ENCODE measurements around the gene LIPC.

LIPC gene

DNA sequence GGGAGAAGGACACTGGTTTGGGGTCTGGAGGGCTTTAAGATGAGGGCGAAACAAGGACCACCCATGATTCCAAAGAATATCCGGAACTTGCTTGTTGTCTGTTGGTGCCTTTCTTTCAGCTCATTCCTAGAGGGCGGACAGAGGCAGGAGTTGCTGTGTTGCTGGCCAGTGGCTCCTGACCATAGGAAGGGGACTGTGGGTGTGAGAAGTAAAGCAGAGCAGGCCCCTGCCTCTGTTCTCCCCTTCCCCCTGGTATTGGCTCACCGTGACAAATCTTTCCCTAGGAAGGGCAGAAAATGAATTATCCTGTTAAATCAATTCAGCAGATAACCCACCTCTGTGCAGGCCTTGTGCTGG lies 89.1 kb downstream of the LIPC start:
- DNase-seq = no peak

DNA sequence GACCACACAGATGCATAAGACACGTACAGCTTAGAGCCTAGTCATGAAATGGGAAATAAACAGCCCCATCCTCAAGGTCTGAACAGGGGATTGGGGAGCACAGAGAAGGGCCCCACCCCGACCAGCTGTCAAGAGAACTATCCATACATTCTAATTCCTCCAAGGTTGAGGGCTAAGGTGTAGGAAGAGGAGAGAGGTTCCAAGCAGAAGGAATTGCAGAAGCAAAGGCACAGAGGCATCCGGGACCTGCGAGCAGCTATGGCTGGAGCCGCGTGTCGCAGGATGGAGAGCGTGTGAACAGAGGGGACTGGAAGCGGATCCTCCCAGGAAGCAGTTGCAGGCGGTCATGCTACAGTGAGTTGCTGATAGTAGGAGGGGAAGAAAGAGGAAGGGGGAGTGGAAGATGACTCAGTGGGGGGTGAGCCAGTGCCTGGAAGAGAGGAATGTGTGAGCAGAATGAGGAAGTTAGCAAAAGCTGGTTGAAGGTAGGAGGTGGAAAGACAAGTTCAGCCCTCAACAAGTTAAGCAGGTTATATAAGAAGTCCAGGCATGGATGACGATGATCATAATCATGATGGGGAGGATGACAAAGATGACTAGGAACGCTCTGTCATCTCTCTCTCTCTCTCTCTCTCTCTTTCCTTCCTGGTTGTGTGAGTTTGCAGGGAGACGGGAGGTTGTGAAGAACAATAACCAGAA lies 89.7 kb downstream of the LIPC start:
- no peak for DNase-seq

DNA sequence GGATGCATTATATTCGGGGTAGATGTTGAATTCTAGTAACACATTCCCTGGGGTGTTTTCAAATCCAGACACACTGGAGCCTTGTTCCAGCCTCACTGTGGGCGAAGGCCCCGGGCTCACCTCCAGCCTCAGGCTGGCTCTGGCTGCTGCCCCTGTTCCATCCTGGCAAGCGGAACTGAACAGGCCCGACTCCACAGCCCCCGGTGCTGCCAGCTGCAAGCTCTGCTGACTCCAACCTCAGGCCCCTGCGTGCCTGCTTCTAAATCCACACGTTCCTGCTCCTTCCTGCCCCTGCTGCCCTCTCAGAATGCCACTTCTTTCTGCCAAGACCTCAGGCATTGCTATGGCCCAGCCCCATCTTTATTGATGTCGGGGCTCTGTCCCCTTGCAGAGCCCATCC lies 90.6 kb downstream of the LIPC start:
- peak; percentile 72 for DNase-seq

DNA sequence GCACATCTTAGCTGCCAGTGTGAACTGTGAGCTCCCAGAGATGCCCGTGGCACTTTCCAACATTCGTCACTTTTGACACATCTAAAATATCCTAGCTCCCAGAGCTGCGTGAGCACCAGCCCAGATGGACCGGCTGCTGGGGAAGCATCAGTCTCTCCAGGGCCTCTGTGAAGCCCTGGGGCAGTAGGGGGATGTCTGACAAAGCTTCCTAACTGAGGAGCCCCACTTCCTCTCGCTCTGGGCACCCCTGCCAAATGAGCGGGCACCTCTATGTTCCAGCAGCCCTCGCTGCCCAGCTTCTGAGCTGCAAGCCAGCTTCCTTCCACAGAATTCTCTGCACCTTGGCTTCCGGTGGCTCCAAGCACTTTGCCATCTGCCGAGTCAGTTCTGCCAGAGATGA lies 91.1 kb downstream of the LIPC start:
- DNase-seq = peak; percentile 51

DNA sequence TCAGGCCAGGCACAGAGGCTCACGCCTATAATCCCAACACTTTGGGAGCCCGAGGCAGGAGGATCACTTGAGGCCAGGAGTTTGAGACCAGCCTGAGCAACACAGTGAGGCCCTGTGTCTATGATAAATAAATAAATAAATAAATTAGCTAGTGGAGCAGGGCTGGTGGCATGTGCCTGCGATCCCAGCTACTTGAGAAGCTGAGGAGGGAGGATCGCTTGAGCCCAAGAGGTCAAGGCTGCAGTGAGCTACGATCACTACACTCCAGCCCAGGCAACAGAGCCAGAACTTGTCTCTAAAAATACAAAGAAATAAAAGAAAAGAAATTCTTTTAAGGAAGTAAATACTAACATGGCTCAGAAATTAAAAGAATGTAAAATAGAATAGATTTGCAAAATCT lies 91.8 kb downstream of the LIPC start:
- DNase-seq = no peak

DNA sequence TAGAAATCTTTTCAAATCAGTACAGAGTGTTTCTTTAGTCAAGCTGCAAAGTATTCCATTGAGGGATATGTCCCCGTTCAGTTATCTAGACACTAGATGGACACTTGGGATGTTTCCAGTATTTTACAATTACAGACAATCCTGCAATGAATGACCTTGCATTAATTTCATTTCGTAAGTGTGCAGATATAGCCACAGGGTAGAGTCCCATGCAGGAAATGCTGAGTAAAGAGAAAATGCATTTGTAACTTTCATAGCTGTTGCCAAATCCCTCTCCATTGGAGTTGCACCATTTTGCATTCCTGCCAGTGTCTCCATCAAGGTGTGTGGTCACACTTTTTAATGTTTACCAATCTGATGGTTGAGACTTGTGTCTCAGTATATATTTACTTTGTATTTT lies 92.5 kb downstream of the LIPC start:
- no peak for DNase-seq

DNA sequence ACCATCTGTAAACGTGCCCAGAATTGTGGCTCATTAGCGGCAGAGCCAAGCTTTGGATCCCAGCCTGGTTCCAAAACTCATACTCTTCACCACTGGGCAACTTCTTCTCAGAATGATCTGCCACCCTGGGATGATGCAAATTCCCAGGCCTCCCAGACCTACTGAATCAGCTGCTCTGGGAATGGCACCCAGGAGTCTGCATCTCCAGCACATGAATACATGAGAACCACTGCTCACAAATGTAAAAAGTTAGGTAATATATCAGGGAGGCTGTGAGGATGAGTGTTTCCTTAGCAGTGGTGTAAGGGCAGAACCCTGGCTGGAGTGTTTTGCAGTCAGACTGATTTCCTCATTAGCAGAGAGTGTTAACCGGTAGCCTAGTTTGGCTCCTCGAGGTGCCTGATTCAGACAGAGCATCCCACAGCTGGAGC lies 94.2 kb downstream of the LIPC start:
- DNase-seq = no peak

DNA sequence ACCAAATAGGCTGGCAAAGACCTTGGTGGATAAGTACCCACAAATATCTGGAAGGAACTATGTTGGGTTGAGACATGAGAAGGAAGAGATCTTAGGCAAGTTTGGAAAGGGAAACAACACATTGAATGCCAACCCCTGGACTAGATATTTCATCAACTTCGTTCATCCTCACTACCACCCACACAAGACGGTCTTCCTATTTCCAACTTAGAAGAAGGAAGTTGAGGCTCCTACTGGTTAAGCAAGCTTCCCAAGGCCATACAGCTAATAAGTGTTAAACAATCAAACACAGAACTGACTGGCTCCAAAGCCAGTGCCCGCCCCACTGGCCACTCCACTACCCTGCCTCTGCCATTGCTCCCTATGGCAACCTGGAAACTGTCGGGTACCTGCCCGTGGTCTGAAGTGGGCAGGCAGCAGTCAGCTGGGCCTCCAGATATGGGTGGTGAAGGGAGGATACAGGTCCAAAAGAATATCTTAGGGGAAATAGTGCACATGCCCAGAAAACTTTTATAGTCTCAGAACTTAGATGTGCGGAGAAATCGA lies 94.9 kb downstream of the LIPC start:
- DNase-seq = peak; percentile 27

DNA sequence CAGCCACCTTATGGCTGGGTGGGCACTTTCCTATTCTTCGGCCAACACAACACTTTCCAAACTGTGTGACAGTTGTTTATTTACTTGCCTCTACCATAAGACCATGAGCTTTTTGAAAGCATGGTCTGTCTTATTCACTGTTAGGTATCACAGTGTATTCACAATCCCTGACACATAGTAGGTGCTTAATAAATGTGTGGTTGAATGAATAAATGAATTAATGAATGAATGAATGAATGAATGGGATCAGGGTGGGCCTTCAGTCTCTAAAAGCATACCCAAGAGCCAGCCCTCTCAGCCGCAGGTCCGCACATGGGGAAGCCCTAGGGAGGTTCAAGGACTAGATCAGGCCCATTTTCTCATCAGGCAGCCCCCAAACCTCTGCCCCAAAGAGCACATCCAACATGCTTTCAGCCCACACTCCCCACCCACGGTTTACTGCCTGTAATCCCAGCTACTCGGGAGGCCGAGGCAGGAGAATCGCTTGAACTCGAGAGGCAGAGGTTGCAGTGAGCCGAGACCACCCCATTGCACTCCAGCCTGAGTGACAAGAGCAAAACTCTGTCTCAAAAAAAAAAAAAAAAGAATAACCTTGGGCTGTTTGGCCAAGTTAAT lies 95.9 kb downstream of the LIPC start:
- DNase-seq = no peak

DNA sequence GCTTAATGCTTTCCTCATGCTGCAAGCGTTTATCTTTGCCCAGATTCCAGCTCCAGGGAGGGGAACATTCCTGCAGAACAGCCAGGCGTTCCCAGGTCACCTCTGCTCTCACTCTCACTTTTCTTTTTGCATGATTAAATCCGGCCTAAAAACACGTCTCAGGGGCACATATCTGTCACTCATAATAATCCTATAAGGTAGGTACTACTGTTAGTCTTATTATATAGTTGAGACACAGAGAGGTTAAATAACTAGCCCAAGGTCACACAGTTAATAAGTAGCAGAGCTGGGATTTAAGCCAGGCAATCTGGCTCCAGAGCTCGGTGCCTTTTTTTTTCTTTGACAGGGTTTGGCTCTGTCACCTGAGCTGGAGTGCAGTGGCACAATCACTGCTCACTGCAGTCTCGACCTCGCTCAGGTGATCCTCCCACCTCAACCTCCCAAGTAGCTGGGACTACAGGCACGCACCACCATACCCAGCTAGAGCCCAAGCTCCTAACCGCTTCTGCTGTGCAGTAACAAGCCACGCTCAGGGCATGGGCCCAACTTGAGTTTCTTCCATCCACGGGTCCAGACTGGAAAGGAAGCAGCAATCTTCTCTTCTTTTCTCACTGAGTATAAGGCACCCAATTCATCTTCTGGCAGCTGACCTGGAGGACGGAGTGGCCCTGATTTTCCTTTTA lies 96.5 kb downstream of the LIPC start:
- no peak for DNase-seq

DNA sequence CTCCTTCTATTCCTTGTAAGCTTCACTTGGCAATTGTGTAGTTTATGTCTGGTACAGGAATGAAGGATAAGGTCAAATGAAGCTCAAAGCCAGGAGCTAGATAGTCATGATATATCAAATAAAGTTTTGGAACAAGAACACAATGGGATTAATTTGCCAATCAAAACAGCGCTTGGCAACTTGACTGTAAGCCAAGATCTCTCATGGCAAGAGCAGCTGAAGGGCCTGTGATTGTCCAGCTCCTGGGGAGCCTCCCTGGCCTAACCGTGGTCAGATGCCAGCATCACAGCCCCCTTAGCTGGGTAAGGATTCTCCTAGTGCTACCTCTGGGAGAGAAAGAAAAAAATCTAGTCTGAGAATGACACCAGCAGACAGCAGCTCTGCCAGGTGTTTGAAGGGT lies 97.2 kb downstream of the LIPC start:
- no peak for DNase-seq

DNA sequence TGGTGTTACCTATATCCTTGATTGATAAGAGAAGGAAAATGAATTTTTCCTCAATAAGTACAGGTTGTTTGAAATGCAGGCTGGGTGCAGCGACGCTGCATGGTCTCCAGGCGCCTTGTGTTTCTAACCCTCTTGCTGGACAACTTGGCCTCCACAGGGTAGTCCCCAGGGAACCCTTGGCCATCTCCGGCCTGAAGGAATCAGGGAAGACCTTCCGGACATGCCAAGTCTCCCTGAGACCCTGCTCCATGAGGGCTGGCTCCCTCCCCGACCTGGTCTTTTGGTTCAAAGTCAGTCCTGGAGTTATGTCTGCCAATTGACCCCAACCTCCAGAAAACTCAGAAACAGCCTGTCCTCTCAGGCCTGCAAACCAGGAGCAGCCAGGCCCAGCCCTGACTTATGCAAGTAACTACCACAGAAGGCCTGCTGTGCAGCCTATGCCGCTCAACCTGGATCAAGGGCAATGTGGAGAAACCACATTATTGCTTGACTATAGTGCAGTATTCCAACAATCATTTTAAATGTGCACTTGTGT lies 98.3 kb downstream of the LIPC start:
- DNase-seq = no peak

DNA sequence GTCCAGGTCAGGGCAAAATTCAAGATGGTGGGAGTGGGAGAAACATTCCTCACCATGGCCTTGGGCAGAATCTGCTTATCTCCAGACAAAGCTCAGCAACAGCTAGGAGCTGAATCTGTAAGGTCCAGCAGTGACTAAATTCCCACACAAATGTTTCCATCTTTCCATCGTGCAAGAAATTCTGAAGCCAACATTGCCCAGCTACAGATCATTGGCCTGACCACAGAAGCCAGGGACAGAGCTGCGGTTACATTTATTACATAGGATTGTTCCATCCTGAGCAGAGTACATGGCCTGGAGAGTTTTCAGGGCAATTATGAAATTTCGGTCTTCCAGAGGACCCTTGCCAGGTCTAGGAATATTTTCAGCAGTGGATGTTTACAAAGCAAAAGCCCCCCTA lies 100.3 kb downstream of the LIPC start:
- no peak for DNase-seq

DNA sequence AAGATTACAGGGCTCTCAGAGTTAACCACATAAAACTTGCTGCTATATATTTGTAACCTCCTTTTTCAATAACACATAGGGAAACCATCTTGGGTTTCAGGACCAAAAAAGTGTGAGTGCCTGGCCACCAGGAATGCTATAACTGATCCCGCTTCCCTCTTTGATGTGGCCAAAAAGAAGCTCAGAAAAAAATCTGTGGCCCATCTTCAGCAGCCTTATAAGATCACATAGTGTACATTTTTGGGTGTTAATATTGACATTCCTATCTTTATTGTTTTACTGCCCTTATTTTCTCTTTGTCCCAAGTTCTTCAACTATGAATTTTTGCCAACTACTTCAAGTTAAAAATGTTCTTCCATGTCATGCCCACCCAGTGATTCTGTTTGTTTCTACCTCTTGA lies 102.8 kb downstream of the LIPC start:
- no peak for DNase-seq

DNA sequence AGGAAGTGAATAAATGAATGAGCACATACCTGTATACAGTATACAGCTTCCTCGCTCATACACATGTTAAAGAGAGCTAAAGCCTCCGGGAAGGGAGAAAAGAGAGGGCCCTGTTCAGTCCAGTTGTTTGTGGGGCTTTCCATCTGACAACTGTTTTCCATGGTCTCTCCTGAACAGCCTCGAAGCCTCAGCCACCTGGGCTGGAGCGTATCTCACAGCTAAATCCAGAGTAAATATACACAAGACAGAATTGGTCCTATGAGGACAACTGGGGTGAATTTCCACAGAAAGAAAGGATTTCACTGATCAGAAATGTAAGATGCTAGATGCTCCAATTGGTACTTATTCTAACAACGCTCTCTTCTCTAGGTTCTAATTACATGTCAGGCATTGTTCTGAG lies 103.5 kb downstream of the LIPC start:
- no peak for DNase-seq

DNA sequence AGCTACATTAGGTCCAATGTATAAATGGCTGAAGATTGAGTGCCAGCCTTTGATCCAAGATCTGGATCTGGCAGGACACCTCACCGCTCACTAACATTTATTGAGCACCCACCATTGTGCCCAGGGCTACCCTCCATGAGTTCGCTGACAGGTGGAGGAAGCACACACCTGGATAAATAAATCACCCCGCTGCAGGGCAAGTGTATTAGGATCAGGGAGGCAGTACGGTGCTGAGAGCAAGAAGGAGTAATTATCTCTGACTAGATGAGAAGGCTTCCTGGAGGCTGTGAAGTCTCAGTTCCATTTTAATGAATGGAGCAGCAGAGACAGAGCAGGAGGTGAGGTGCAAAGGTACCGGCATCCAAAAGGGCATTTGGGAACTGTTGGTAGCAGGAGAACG lies 104.1 kb downstream of the LIPC start:
- DNase-seq = no peak

DNA sequence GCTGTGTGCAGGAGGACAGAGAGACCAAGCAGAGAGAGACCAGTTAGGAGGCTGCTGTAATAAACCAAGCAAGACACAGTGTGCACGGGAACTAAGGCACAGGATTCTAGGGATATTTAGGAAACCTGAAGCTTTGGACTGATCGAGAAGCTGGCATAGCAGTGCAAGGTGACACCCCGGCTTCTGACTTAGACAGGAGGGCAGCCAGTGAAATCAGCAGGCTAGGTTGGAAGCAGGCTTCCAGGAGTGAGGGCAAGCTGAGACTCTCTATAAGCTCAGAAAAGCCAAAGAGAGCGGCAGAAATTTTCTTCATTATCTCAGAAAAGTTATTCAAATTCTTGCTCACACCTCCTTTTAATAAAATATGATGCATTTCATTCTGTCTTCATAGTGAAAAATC lies 104.6 kb downstream of the LIPC start:
- no peak for DNase-seq

DNA sequence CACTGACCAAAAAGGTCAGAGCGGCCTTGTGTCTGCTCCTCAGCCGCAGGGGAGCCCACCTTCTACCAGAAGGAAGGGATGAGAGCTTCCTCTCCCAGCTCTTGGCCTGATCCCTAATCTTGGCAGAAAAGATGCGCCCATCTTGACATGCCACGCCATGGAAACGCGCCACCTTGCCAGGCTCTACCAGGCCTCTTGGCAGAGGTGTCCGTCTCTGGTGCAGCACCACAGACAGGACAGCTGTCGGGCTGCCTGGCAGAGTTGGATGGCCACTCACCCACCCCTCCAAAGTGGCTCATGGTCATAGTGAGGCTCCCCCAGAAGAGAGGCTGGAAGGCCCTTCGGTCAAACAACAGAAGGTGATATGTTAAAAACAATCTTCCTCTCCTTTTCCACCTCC lies 105.2 kb downstream of the LIPC start:
- no peak for DNase-seq

DNA sequence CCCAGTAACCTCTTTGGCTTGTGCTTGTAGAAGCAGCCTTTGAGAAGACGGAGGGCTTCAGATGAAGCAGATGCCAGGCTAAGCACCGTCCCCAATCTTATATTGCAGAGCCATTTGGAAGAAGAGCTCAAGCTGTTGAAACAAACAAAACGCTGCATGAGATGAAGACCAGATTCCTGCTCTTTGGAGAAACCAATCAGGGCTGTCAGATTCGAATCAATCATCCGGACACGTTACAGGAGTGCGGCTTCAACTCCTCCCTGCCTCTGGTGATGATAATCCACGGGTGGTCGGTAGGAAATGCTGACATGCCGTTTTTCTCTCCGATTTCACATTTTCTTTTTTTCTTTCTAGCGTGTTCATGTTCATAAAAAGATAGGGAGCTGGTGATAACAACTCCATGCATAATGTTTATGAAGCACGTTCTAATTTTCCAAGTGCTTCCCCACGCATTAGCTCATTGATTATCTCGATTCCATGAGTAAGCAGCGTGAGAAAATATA lies 106.5 kb downstream of the LIPC start:
- DNase-seq = no peak

DNA sequence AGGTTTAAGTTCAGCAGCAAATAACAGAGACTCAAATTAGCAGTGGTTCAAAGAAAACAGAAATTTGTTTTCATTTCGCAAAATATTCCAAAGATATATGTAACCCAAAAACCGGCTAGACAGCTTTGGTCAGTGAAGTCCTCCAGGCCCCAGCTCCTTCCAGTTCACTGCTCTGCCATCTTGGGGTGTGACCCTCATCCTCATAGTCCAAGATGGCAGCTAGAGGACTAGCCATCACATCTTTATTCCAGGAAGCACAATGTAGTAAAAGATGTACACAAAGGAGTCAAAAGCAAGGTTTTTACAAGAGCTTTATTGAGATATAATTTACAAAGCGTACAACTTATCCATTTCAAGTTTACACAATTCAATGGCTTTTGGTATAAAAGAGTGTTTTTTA lies 107.1 kb downstream of the LIPC start:
- DNase-seq = no peak

DNA sequence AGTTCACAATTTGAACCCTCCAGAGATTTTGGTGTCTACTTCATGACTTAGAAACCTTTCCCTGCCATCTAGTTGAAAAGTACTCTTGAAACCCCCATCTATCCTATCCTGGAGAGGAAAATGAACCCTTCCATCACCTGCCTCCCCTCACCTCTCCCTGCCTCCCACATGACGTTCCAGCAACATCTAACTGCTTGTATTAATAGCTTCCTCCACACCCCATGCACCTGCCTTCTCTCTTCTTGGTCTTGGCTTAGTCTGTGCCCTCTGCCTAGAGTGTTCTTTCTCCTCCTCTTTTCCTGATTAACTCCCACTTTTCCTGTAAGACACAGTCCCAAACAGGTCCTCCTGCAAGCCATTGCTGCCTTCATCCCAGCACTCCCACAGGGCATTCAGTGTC lies 107.8 kb downstream of the LIPC start:
- no peak for DNase-seq

DNA sequence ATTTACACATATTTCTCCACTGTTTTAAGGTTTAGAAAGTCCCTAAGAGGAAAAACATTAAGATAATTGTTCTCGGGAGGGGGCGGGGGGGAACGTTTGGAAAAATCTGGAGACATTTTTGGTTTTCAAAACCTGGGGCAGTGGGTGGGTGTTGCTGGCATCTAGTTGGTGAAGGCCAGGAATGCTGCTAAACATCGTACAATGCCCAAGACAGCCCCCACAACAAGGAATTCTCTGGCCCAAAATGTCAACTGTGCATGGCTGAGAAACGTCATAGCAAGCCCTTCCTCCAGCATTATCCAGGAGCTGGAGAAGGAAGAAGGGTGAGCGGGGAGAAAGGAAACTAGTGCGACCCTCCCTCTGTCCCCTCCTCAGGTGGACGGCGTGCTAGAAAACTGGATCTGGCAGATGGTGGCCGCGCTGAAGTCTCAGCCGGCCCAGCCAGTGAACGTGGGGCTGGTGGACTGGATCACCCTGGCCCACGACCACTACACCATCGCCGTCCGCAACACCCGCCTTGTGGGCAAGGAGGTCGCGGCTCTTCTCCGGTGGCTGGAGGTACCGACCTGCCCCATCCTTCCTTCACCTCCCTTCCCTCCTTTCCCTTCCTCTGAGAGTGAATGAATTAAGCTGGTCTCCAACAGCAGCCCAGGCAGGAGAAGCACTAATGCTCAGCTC lies 109.8 kb downstream of the LIPC start:
- DNase-seq = no peak

DNA sequence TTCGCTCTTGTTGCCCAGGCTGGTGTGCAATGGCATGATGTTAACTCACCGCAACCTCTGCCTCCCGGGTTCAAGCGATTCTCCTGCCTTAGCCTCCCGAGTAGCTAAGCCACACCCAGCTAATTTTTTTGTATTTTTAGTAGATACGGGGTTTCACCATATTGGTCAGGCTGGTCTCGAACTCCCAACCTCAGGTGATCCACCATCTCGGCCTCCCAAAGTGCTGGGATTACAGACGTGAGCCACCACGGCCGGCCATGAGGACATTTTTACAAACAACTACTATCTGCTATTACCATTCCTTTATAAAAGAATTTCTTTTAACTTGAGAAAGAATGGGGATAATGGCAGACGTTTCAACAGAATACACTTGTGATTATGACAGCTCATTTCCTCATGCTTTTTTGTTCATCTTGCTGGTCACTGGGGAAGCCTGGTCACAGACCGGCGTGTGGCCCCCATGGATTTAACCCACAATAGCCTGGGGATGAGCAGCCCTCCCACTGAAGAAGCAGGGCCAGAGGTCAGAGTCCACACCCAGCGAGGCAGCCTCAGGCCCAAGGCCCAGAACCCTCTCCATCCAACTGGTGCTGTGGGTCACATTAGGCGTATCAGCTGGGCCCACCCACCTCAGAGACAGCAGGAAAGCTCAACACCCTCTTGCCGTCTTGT lies 112.0 kb downstream of the LIPC start:
- no peak for DNase-seq

Data from midbrain (tissue), 1 donor.